CD4-positive, alpha-beta T cell treated with Interleukin-10 for 1 hour (primary cell): ENCODE results near the gene IGFALS.

Experiments
- DNase-seq: peaks from one replicate; pipeline ENCODE4 v3.0.0-alpha.2; 2020

Gene IGFALS

GRCh38 chr16:1788095-1788707 is 5.3 kb downstream of the IGFALS start:
- DNase-seq = no peak

GRCh38 chr16:1787322-1788094 is 6.0 kb downstream of the IGFALS start:
- DNase-seq = no peak

DNA sequence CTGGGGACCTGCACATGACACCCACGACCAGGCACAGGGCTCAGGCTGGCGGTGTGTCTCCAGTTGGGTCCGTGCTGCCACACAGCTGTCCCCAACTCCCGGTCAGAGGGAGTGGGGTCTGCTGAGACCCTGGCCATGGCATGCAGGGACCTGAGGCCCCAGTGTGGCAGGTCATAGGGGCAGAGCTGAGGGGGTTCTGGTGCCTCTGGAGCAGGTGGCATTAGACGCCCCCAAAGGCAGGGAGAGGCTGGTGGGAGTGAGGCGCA is 6.5 kb downstream of the IGFALS start:
- no peak for DNase-seq

- no peak for DNase-seq
Observed at GRCh38 chr16:1786242-1787055, 7.1 kb downstream of the IGFALS start.

GRCh38 chr16:1785846-1786170 is 7.7 kb downstream of the IGFALS start:
- no peak for DNase-seq

- DNase-seq = no peak
Observed at GRCh38 chr16:1784977-1785845, 8.3 kb downstream of the IGFALS start.

- peak; percentile 99 for DNase-seq
Observed at GRCh38 chr16:1782408-1783264, 10.9 kb downstream of the IGFALS start, which contains the start of the genes NUBP2 and SPSB3. Gene NUBP2, plus strand, starts transcription at chr16:1782960. Its CDS starts 61 bp downstream, at chr16:1783021. Gene SPSB3, minus strand, starts transcription at chr16:1782571. Its CDS starts 1,088 bp downstream, at chr16:1781483.

DNA sequence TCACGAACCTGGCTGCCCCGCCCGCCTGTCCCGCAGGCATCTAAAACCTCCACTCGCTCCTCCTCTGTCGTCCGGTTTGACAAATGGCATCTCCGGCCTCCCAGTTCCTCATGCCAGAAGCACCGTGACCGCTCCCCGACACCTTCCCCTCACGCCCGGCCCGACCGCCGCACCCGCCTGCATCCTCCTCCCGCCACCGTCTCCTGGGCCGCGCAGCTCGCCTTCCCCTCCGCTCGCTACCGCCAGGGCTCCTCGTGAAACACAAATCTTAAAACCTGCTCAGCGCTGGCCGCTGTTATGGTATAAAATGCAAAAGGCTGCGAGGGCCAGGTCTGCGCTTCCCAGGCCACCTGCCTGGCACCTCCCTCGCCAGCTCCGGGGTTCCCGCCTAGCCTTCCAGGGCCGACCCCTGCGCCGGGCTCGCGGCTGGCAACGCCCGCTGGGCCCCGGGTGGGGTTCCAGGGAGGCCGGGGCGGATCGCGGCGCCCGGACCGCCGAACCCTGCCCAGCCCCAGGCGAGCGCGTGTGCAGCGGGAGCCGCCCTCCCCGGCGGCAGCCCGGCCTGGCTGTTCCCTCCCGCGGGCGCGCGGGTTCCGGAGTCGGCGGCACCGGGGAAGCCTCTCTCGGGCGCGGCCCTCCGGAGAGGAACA is 11.6 kb downstream of the IGFALS start:
- DNase-seq = peak; percentile 32

DNA sequence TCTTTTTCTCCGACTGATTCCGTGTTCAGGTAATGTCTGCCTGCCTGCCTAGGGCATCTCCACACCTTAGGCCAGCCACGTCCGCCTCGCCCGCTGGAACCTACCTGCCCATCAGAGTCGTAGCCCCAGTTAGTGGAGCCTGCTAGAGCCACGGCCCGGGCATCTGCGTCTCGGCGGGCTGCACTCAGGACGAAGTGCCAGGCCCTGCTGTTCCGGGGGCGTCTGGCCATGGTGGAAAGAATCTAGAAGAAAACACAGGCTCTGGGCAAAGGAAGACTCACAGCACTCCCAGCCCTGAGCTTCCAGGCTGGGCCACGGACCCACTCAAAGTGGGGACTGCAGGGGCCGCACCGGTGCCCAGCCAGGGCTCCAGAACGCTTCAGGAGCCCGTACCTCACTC is 12.3 kb downstream of the IGFALS start:
- no peak for DNase-seq

GRCh38 chr16:1780677-1781072 is 12.8 kb downstream of the IGFALS start:
- no peak for DNase-seq

- DNase-seq = no peak
Observed at GRCh38 chr16:1779741-1780676, 13.5 kb downstream of the IGFALS start.

GRCh38 chr16:1779234-1779701 is 14.2 kb downstream of the IGFALS start:
- no peak for DNase-seq

DNA sequence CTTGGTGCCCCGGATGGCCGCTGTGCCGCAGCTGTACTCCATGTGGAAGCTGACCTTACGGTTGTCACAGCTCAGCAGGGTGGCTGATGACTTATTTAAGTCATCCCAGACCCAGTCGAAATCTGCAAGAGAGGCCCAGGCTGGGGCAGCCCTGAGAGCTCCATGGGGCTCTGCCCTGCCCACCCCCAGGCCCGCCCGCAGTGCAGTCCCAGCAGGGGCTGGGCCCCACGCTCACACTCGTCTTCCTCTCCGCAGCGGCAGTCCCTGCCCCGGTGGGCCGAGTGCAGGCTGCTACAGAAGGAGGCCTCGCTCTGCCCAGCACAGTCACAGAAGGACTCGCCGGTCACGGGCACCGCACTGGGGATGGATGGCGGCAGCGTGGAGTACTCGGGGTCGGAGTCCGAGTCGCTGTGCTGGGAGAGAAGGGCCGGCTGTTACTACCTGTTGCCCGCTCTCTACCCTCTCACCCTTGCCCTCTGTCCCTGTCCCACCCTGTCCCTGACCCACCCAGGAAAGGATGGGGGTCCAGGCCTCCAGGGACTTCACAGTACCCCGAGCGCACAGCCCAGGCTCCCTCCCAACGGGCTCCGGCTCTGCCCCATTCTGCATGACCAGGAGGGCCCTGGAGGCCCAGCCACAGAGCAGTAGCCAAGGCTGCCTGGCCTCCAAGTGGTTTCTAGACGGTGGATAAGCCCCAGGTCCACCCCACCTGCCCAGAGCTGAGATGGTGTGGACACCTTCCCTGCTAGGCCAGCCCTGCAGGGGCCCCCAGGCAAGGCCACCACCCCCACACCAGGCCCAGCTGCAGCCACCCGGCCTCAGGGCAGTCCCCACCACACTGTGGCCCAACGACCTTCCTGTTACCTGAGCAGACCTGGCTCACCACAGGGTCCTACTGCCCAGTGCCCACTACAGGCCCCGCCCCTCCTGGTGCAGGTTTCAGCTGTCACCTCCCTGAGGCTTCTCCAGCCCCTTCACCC is 15.0 kb downstream of the IGFALS start:
- DNase-seq = no peak

DNA sequence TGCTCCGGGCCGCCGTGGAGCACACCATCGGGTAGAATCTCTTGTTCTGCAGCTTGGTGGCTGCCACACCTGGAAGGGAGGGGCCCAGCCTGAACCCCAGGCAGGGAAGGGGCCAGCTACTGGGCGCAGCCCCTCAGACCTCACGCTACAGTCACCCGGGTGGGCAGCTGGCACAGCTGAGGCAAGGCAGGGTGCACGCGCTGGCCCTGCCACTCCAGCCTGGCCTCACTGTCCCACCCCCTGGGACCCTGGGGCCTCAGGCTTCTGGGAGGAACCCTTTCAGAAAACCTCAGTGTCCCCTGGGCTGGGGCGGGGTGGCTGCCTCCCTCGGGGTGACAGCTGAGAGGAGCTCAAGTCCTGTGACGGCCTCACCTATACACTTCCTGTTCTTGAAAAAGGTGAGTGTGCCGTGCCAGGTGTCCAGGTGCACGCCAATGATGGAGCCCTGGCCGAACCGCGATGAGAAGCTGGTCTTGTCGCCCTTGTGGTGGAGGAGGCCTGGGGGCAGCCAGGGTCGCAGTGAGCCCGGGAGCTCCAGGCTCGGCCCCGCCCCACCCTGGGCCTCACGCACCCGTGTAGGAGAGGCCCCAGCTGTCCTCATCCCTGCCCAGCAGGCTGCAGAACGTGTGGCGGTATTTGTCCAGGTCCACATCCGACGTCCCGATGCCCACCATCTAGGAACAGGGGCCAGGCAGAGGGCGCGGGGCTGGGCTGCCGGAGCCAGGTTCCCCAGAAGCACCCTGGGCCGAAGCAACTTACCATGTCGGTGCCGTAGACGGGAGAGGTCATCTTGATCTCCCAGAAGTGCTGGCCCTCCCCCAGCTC is 15.9 kb downstream of the IGFALS start:
- DNase-seq = no peak

- no peak for DNase-seq
Observed at GRCh38 chr16:1776991-1777374, 16.5 kb downstream of the IGFALS start.

DNA sequence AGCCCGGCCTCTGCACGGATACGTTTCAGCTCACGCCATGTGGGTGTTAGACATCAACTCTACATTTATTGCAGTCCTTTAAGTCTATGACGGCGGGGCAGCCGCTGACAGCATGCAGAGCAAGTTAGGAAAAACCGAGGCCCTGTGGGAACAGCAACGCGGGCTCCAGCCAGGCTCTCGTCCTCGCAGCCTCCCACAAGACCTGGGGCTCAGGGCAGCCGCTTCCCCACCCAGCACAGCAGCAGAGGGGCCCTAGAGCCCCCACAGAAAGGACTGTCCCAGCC is 16.9 kb downstream of the IGFALS start:
- DNase-seq = no peak

DNA sequence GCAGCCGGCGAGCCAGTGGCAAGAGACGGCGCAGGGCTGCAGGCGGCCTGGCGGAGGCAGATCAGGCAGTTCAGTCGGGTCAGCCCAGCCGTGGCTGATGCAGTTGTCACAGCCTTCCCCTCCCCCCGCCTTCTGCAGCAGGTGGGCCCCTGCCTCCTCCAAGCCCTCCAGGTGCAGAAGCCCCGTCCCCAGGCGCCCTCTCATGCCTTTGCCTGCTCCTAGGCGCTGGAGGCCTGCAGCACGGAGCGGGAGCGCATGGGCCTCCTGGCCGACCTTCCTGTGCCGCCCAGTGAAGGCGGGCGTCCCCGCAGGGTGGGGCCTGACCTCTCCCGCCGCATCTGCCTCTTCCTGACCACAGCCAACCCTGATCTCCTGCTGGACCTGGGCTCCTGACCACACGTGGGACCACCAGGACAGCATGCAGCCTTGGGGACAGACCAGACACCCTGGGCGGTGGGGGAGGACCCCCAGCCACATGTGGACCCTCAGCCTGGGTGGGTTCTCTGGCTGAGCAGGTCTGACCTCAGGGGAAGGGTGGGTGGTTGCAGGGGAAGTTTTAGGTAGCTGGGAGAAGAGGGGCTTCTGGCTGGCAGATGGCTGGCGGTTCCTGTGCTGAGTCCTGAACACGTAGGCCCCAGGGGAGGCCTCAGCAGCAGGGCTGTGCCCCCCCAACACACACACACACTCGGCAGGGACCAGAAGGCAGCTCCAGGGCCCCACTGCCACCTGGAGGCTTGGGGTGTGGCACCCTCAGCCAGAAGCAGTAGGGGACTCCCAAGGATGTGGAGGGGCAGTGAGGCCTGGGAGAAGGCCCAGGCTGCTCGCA is 17.4 kb downstream of the IGFALS start:
- no peak for DNase-seq
